A549 (cell line): ENCODE measurements around the gene RBL1.

Experiments used
- CEBPB ChIP-seq, 2 experiments: fragments of >200 bp in 1 of 2; sonication (Bioruptor Twin) in 1 of 2; formaldehyde crosslinking in 1 of 2; IDR thresholded peaks; 2 replicates each; pipeline ENCODE4 v1.6.1; 2012 to 2016
- PHF8 ChIP-seq: fragments of 200-600 bp; sonication (generic); IDR thresholded peaks from 2 replicates; pipeline ENCODE4 v1.6.1; 2016; ENCODE audit warnings: low read depth, mild to moderate bottlenecking, antibody characterized with exemption, moderate library complexity, borderline replicate concordance
- POLR2A ChIP-seq: IDR thresholded peaks from 2 replicates; pipeline ENCODE4 v1.6.1; 2012; ENCODE audit warnings: mild to moderate bottlenecking, low read length
- TF ChIP-seq, protein P1 (sequence below): fragments of >200 bp; sonication (Bioruptor Twin); formaldehyde crosslinking; IDR thresholded peaks from 3 replicates; pipeline ENCODE4 v1.5.1; 2016

DNA sequence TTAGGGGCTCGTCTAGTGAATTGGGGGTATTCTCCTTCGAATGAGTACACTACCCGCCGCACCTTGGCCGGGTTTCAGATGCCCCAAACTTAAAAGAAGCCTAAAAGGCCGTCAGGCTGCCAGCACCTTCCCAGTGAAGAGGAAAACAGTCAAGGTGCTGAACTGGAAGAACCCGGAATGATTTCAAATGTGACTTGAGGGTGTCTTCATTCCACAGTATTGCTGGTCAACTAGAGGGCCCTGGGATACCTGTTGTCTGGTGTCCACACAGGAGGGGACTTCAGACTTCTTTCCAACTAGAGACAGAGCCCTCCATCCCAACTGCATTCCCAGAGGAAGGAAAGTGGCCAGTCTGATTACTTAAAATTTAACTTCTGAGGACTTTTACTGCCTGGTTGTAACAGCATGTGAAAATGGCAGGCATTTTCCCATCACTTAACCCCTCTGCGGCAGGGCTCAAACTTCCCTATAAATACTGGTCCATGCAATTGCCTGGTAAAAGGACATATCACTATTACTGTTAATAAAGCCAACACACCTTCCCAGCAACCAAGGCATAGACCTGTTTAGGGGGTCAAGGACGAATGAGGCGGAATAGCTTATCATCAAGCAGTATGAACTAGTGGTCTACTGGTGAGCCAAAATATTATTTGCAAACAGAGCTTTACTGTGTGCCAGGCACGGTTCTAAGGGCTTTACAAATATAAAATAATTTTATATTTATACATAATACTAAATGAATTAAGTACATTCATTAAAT, 143.6 kb downstream of the RBL1 start:
- TF ChIP-seq PHF8 = no peak
- no peak for TF ChIP-seq CEBPB (IDR thresholded peaks at IDR 0.05)
- TF ChIP-seq, protein P1, sequence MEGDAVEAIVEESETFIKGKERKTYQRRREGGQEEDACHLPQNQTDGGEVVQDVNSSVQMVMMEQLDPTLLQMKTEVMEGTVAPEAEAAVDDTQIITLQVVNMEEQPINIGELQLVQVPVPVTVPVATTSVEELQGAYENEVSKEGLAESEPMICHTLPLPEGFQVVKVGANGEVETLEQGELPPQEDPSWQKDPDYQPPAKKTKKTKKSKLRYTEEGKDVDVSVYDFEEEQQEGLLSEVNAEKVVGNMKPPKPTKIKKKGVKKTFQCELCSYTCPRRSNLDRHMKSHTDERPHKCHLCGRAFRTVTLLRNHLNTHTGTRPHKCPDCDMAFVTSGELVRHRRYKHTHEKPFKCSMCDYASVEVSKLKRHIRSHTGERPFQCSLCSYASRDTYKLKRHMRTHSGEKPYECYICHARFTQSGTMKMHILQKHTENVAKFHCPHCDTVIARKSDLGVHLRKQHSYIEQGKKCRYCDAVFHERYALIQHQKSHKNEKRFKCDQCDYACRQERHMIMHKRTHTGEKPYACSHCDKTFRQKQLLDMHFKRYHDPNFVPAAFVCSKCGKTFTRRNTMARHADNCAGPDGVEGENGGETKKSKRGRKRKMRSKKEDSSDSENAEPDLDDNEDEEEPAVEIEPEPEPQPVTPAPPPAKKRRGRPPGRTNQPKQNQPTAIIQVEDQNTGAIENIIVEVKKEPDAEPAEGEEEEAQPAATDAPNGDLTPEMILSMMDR = no peak
- TF ChIP-seq POLR2A = no peak
